ENCODE data around the gene NRAS.

GRCh38 chr1:114668784-114669561, 47.6 kb downstream of the NRAS start:
- TF ChIP-seq, protein P1, sequence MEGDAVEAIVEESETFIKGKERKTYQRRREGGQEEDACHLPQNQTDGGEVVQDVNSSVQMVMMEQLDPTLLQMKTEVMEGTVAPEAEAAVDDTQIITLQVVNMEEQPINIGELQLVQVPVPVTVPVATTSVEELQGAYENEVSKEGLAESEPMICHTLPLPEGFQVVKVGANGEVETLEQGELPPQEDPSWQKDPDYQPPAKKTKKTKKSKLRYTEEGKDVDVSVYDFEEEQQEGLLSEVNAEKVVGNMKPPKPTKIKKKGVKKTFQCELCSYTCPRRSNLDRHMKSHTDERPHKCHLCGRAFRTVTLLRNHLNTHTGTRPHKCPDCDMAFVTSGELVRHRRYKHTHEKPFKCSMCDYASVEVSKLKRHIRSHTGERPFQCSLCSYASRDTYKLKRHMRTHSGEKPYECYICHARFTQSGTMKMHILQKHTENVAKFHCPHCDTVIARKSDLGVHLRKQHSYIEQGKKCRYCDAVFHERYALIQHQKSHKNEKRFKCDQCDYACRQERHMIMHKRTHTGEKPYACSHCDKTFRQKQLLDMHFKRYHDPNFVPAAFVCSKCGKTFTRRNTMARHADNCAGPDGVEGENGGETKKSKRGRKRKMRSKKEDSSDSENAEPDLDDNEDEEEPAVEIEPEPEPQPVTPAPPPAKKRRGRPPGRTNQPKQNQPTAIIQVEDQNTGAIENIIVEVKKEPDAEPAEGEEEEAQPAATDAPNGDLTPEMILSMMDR (IDR thresholded peaks at IDR 0.05): no peak
- no peak for TF ChIP-seq POLR2AphosphoS5 (IDR thresholded peaks at IDR 0.05)

Data from esophagus muscularis mucosa (tissue), 3 donors.